ENCODE measurements around the gene FREM1. TPM values are rescaled to one million over a fixed set of nuclear protein-coding genes. Genes with fewer than 3 reads are reported as not detected.

Gene FREM1
- polyA plus RNA-seq, 1 experiment, result 0.01 TPM

GRCh38 chr9:14731294-14731981, 178.8 kb downstream of the FREM1 start:
- TF ChIP-seq CTCF (IDR thresholded peaks at IDR 0.05; ENCODE audit: insufficient read depth, low read depth, low read length), result no peak
- no peak for DNase-seq (ENCODE audit: low read depth)
- CTCF ChIA-PET, result no interaction called here
- POLR2A ChIA-PET, result no interaction called here
- no peak overlapping the region for H3K4me3 ChIP-seq (ENCODE audit: low read depth, low read length)
- H3K27me3 ChIP-seq (ENCODE audit: control insufficient read depth, insufficient read depth, low read length), result no peaks in the 10 kb centered on the region
- H3K36me3 ChIP-seq (ENCODE audit: control insufficient read depth, insufficient read depth, low read length), result no peaks in the 10 kb centered on the region

- H3K27me3 ChIP-seq (ENCODE audit: control insufficient read depth, insufficient read depth, low read length), result no peaks in the 10 kb centered on the region
- no peak for TF ChIP-seq CTCF (IDR thresholded peaks at IDR 0.05; ENCODE audit: insufficient read depth, low read depth, low read length)
- no peak for DNase-seq (ENCODE audit: low read depth)
- H3K36me3 ChIP-seq (ENCODE audit: control insufficient read depth, insufficient read depth, low read length), result no peaks in the 10 kb centered on the region
- no peak overlapping the region for H3K4me3 ChIP-seq (ENCODE audit: low read depth, low read length)
- ChIA-PET POLR2A (no interaction called here), CTCF (no interaction called here)
These were observed 179.7 kb downstream of the FREM1 start for GRCh38 chr9:14730461-14730898.

GRCh38 chr9:14723301-14723700, 186.9 kb downstream of the FREM1 start:
- no peak for DNase-seq (ENCODE audit: low read depth)
- POLR2A ChIA-PET, result no interaction called here
- CTCF ChIA-PET, result no interaction called here
- H3K27me3 ChIP-seq (ENCODE audit: control insufficient read depth, insufficient read depth, low read length), result no peaks in the 10 kb centered on the region
- H3K36me3 ChIP-seq (ENCODE audit: control insufficient read depth, insufficient read depth, low read length), result no peaks in the 10 kb centered on the region
- no peak overlapping the region for H3K4me3 ChIP-seq (ENCODE audit: low read depth, low read length)
- TF ChIP-seq CTCF (IDR thresholded peaks at IDR 0.05; ENCODE audit: insufficient read depth, low read depth, low read length), result no peak

- ChIA-PET CTCF (no interaction called here), POLR2A (no interaction called here)
- DNase-seq (ENCODE audit: low read depth), result no peak
- no peak for TF ChIP-seq CTCF (IDR thresholded peaks at IDR 0.05; ENCODE audit: insufficient read depth, low read depth, low read length)
- Histone ChIP-seq H3K27me3 (ENCODE audit: control insufficient read depth, insufficient read depth, low read length) (no peaks in the 10 kb centered on the region), H3K36me3 (ENCODE audit: control insufficient read depth, insufficient read depth, low read length) (no peaks in the 10 kb centered on the region), H3K4me3 (ENCODE audit: low read depth, low read length) (no peak within 1 kb of the TSS)
These were observed 187.7 kb downstream of the FREM1 start, which contains the start of gene CER1 for GRCh38 chr9:14722391-14723035. CER1 (minus strand) TSS chr9:14722733; CDS start chr9:14722672, 61 bp downstream.

- ChIA-PET CTCF (no interaction called here), POLR2A (no interaction called here)
- DNase-seq (ENCODE audit: low read depth), result no peak
- TF ChIP-seq CTCF (IDR thresholded peaks at IDR 0.05; ENCODE audit: insufficient read depth, low read depth, low read length), result no peak
- H3K36me3 ChIP-seq (ENCODE audit: control insufficient read depth, insufficient read depth, low read length), result no peaks in the 10 kb centered on the region
- no peaks in the 10 kb centered on the region for H3K27me3 ChIP-seq (ENCODE audit: control insufficient read depth, insufficient read depth, low read length)
- no peak overlapping the region for H3K4me3 ChIP-seq (ENCODE audit: low read depth, low read length)
These were observed 190.9 kb downstream of the FREM1 start for GRCh38 chr9:14719231-14719923.

All from BJ (cell line).